Tibial nerve (tissue), 4 donors: ENCODE data around the gene MBIP.

Experiments
- CTCF ChIP-seq, 5 experiments: fragments of 200-600 bp in 3 of 5; fragments of 450-650 bp in 2 of 5; sonication (generic) in 3 of 5; IDR thresholded peaks; one replicate each; pipeline ENCODE4 v1.5.1; 2016 to 2019; ENCODE audit warnings: antibody characterized with exemption in 5 of 5, mild to moderate bottlenecking in 3 of 5, moderate library complexity in 2 of 5
- EP300 ChIP-seq, 2 donors: sonication (generic); formaldehyde crosslinking; IDR thresholded peaks; one replicate each; pipeline ENCODE4 v1.6.1; 2017; ENCODE audit warnings: antibody characterized with exemption in 2 of 2, mild to moderate bottlenecking in 1 of 2
- POLR2A ChIP-seq, 2 donors: fragments of 450-650 bp; IDR thresholded peaks; one replicate each; pipeline ENCODE4 v1.6.1; 2017; ENCODE audit warnings: antibody characterized with exemption in 2 of 2, mild to moderate bottlenecking in 2 of 2, moderate library complexity in 2 of 2

- TF ChIP-seq CTCF (IDR thresholded peaks at IDR 0.05) (no peak), POLR2A (IDR thresholded peaks at IDR 0.05) (no peak), EP300 (IDR thresholded peaks at IDR 0.05) (no peak)
Measured at GRCh38 chr14:36304895-36305294, 15.5 kb downstream of the MBIP start.
